BLaER1 treated with 17β-estradiol and CSF1 and Interleukin-3, amounts not matched to agents 10 nM and 100 nM (cell line): ENCODE measurements around the gene MLNR.

Experiments
- H3K27ac ChIP-seq, 11 experiments: shearing (Covaris generic); formaldehyde crosslinking; 2 replicates each; pipeline ENCODE4 v1.8.1; 2022
- H3K27me3 ChIP-seq, 11 experiments: shearing (Covaris generic); formaldehyde crosslinking; 2 replicates each; pipeline ENCODE4 v1.8.1; 2022
- H3K36me3 ChIP-seq, 11 experiments: shearing (Covaris generic); formaldehyde crosslinking; 2 replicates each; pipeline ENCODE4 v1.8.1; 2022
- H3K4me1 ChIP-seq, 10 experiments: shearing (Covaris generic); formaldehyde crosslinking; 2 replicates each; pipeline ENCODE4 v1.8.1; 2022
- H3K4me2 ChIP-seq, 11 experiments: shearing (Covaris generic); formaldehyde crosslinking; 2 replicates each; pipeline ENCODE4 v1.8.1; 2022
- H3K4me3 ChIP-seq, 10 experiments: shearing (Covaris generic); formaldehyde crosslinking; 2 replicates each; pipeline ENCODE4 v1.8.1; 2022
- H3K9ac ChIP-seq, 11 experiments: shearing (Covaris generic); formaldehyde crosslinking; 2 replicates each; pipeline ENCODE4 v1.8.1; 2022
- H3K9me3 ChIP-seq, 11 experiments: shearing (Covaris generic); formaldehyde crosslinking; replicated peaks in 1 of 11; 2 replicates each; pipeline ENCODE4 v1.8.1; 2022
- H4K20me1 ChIP-seq, 11 experiments: shearing (Covaris generic); formaldehyde crosslinking; 2 replicates each; pipeline ENCODE4 v1.8.1; 2022
- Cebpa-rat ChIP-seq, 11 experiments: shearing (Covaris generic); IDR thresholded peaks; 2 replicates each; pipeline ENCODE4 v1.8.1; 2022

Gene MLNR

GRCh38 chr13:49218493-49219051 lies 1.6 kb upstream of the MLNR start:
- TF ChIP-seq Cebpa-rat (IDR thresholded peaks at IDR 0.05), result no peak
- peaks cover 49 to 66% (median 60%) of the 10 kb centered on the region in 11 experiments for H3K27me3 ChIP-seq
- peaks cover 0 to 13% (median 0%) of the 10 kb centered on the region in 11 experiments; a peak in 4 of 22 replicates for H3K36me3 ChIP-seq

GRCh38 chr13:49219647-49220035 lies 497 bp upstream of the MLNR start:
- TF ChIP-seq Cebpa-rat (IDR thresholded peaks at IDR 0.05), result no peak
- H3K9ac ChIP-seq, result no peak overlapping the region
- H3K4me3 ChIP-seq, result peak overlapping the region; percentile 29 to 65 (median 52); a peak in 19 of 20 replicates
- H3K36me3 ChIP-seq, result peaks cover 0 to 13% (median 0%) of the 10 kb centered on the region in 11 experiments; a peak in 4 of 22 replicates
- peaks cover 14 to 33% (median 24%) of the 10 kb centered on the region in 10 experiments for H3K4me1 ChIP-seq
- peak overlapping the region; percentile 45 to 73 (median 58); a peak in 19 of 22 replicates for H3K4me2 ChIP-seq
- no peak overlapping the region for H3K27ac ChIP-seq
- peaks cover 49 to 67% (median 60%) of the 10 kb centered on the region in 11 experiments for H3K27me3 ChIP-seq
- H3K9me3 ChIP-seq, result peaks cover 48 to 77% (median 65%) of the 10 kb centered on the region in 11 experiments
- H4K20me1 ChIP-seq, result no peaks in the 10 kb centered on the region; a peak in 1 of 22 replicates

More at GRCh38 chr13:49218493-49219051, 1.6 kb upstream of the MLNR start:
- H3K4me1 ChIP-seq, result peaks cover 24 to 43% (median 35%) of the 10 kb centered on the region in 10 experiments
- no peak overlapping the region for H3K4me3 ChIP-seq
- peak overlapping the region in 1 of 11 experiments; percentile 97; a peak in 1 of 22 replicates for H3K27ac ChIP-seq
- peaks cover 48 to 79% (median 65%) of the 10 kb centered on the region in 11 experiments for H3K9me3 ChIP-seq
- H3K4me2 ChIP-seq, result no peak overlapping the region
- no peaks in the 10 kb centered on the region; a peak in 1 of 22 replicates for H4K20me1 ChIP-seq
- H3K9ac ChIP-seq, result no peak overlapping the region

DNA sequence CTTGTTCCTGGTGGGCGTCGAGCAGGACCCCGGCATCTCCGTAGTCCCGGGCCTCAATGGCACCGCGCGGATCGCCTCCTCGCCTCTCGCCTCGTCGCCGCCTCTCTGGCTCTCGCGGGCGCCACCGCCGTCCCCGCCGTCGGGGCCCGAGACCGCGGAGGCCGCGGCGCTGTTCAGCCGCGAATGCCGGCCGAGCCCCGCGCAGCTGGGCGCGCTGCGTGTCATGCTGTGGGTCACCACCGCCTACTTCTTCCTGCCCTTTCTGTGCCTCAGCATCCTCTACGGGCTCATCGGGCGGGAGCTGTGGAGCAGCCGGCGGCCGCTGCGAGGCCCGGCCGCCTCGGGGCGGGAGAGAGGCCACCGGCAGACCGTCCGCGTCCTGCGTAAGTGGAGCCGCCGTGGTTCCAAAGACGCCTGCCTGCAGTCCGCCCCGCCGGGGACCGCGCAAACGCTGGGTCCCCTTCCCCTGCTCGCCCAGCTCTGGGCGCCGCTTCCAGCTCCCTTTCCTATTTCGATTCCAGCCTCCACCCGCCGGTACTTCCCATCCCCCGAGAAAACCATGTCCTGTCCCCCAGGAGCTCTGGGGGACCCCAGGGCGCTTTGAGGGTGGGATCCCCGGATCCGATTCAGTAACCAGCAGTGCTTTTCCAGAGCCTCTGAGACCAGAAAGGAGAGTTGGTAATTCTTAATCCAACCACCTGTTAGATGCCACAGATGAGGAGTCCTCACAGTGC lies 885 bp downstream of the MLNR start:
- Histone ChIP-seq H3K4me3 (peak overlapping the region in 9 of 10 experiments; percentile 29 to 65 (median 52); a peak in 8 of 20 replicates), H3K4me1 (peaks cover 3 to 21% (median 12%) of the 10 kb centered on the region in 10 experiments; a peak in 17 of 20 replicates), H3K36me3 (peaks cover 0 to 13% (median 0%) of the 10 kb centered on the region in 11 experiments; a peak in 4 of 22 replicates), H3K9ac (no peak overlapping the region), H3K4me2 (0 out of 22 replicates have a peak overlapping the region, but pooled peaks of 1 of the 11 experiments have one; percentile 65), H3K27ac (no peak overlapping the region), H4K20me1 (no peaks in the 10 kb centered on the region; a peak in 1 of 22 replicates), H3K27me3 (peaks cover 49 to 67% (median 60%) of the 10 kb centered on the region in 11 experiments), H3K9me3 (peaks cover 45 to 63% (median 55%) of the 10 kb centered on the region in 11 experiments)
- TF ChIP-seq Cebpa-rat (IDR thresholded peaks at IDR 0.05), result no peak

DNA sequence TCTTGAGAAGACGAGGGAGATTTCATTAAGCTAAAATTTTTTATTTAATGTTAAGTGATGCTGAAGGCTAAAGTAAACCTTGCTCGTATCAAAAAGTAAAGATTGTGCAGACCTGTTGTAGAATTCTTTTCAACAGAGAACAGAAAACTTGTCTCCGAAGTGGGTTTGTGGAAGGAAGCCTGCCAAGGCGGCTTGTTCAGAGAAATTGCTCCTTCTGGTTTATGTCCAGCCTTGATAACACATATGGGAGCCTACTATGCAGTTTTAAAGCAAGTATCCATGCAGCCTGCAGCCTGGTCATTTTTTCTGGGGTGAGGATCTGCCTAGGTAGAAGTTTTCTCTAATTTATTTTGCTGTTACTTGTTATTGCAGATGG lies 1.4 kb downstream of the MLNR start:
- Histone ChIP-seq H4K20me1 (no peaks in the 10 kb centered on the region; a peak in 1 of 22 replicates), H3K9me3 (peaks cover 43 to 58% (median 51%) of the 10 kb centered on the region in 11 experiments), H3K9ac (no peak overlapping the region), H3K4me1 (peaks cover 0 to 15% (median 6%) of the 10 kb centered on the region in 10 experiments; a peak in 13 of 20 replicates), H3K4me3 (no peak overlapping the region), H3K36me3 (peaks cover 0 to 13% (median 0%) of the 10 kb centered on the region in 11 experiments; a peak in 4 of 22 replicates), H3K4me2 (no peak overlapping the region), H3K27ac (no peak overlapping the region), H3K27me3 (peaks cover 49 to 67% (median 60%) of the 10 kb centered on the region in 11 experiments)
- TF ChIP-seq Cebpa-rat (IDR thresholded peaks at IDR 0.05), result no peak

- H3K9ac ChIP-seq, result no peak overlapping the region
- H3K4me2 ChIP-seq, result no peak overlapping the region
- no peaks in the 10 kb centered on the region; a peak in 1 of 22 replicates for H4K20me1 ChIP-seq
- no peak overlapping the region for H3K4me3 ChIP-seq
- H3K4me1 ChIP-seq, result 0 out of 20 replicates have a peak, but pooled peaks cover 0 to under 1% (median 0%) of the 10 kb centered on the region in 10 experiments
- H3K27me3 ChIP-seq, result peaks cover 25 to 34% (median 28%) of the 10 kb centered on the region in 11 experiments
- H3K27ac ChIP-seq, result no peak overlapping the region
- H3K36me3 ChIP-seq, result peaks cover 0 to 6% (median 0%) of the 10 kb centered on the region in 11 experiments; a peak in 4 of 22 replicates
- peak in 5 of 11 experiments; percentile 24 to 66 (median 34); a peak in 5 of 22 replicates for TF ChIP-seq Cebpa-rat (IDR thresholded peaks at IDR 0.05)
- H3K9me3 ChIP-seq, result peaks cover 16 to 21% (median 19%) of the 10 kb centered on the region in 11 experiments
Observed at GRCh38 chr13:49225223-49226042, 5.3 kb downstream of the MLNR start.

GRCh38 chr13:49226613-49227012 lies 6.5 kb downstream of the MLNR start:
- Histone ChIP-seq H3K9me3 (peaks cover 5 to 9% (median 7%) of the 10 kb centered on the region in 11 experiments; a peak in 18 of 22 replicates), H3K4me2 (no peak overlapping the region), H3K36me3 (no peaks in the 10 kb centered on the region), H3K4me1 (no peaks in the 10 kb centered on the region), H4K20me1 (no peaks in the 10 kb centered on the region; a peak in 1 of 22 replicates), H3K4me3 (no peak overlapping the region), H3K27me3 (peaks cover 13 to 22% (median 17%) of the 10 kb centered on the region in 11 experiments), H3K9ac (no peak overlapping the region), H3K27ac (no peak overlapping the region)
- no peak for TF ChIP-seq Cebpa-rat (IDR thresholded peaks at IDR 0.05)

DNA sequence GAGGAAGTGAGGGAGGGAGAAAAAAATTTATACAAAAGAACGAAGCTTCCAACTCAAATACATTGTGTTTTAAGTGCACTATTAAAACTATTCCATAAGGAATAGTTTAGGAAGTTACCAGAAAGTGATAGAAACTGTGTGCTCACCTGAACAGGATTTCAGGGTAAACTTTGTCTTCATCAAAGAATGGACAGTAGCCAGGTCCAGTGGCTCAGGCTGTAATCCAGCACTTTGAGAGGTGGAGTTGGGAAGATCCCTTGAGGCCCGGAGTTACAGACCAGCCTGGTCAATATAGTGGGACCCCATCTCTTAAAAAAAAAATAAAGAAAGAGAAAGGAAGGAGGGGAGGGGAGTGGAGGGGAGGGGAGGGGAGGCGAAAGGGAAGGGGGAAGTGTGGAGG lies 14.6 kb downstream of the MLNR start:
- H3K27me3 ChIP-seq, result no peaks in the 10 kb centered on the region
- no peaks in the 10 kb centered on the region for H3K9me3 ChIP-seq
- no peak overlapping the region for H3K4me2 ChIP-seq
- H3K4me3 ChIP-seq, result no peak overlapping the region
- H3K36me3 ChIP-seq, result no peaks in the 10 kb centered on the region
- no peak overlapping the region for H3K9ac ChIP-seq
- H4K20me1 ChIP-seq, result no peaks in the 10 kb centered on the region
- no peaks in the 10 kb centered on the region for H3K4me1 ChIP-seq
- no peak overlapping the region for H3K27ac ChIP-seq
- no peak for TF ChIP-seq Cebpa-rat (IDR thresholded peaks at IDR 0.05)

- Histone ChIP-seq H3K36me3 (no peaks in the 10 kb centered on the region), H3K4me2 (no peak overlapping the region), H3K27ac (no peak overlapping the region), H4K20me1 (no peaks in the 10 kb centered on the region), H3K4me1 (no peaks in the 10 kb centered on the region), H3K9ac (no peak overlapping the region), H3K9me3 (no peaks in the 10 kb centered on the region), H3K4me3 (no peak overlapping the region), H3K27me3 (no peaks in the 10 kb centered on the region)
- no peak for TF ChIP-seq Cebpa-rat (IDR thresholded peaks at IDR 0.05)
Observed at GRCh38 chr13:49235856-49236431, 15.8 kb downstream of the MLNR start.
